ENCODE results near the gene HNRNPH1.
"Not testable (repeated sequence)": the region's sequence is repeated elsewhere in the genome, so short reads cannot be mapped to it uniquely, and the experiment has no call there.

The HNRNPH1 gene

DNA sequence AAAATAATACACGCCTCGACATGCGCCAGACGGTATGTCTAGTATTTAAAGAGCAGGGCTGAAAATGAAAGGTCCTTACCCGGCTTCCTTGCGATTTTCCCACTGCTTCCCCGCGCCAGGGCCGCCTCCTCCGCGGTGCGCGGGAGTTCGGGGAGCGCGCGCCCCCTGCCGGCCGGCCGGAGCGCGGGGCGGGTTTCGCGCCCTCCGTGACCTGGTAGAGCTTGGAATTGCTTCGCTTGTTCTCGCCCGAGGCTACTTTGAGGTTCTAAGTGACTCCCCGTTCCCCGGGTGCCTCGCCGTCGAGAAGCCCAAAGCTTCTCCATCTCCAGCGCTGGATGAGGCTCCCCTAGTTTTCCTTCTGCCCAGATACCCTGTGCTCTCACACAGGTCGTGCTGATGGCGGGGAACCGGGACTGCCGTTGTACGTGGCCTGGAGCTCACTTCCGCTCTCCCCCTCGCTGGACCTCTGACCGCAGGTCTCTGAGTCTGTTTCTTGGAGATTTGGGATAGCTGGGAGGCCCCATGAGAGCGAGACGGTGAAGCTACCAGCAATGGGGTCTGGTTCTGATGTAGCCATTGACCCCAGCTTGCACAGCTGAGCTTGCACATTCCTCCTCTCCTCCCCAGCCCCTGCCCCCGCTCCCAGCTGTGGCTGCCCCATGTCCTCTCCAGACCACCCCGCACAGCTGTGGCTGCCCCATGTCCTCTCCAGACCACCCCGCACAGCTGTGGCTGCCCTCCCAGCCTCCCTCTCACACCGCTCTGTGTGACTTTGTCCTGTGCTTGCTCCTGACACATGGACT lies 11.1 kb upstream of the HNRNPH1 start:
- not testable (repeated sequence) for H3K4me3 Mint-ChIP-seq

DNA sequence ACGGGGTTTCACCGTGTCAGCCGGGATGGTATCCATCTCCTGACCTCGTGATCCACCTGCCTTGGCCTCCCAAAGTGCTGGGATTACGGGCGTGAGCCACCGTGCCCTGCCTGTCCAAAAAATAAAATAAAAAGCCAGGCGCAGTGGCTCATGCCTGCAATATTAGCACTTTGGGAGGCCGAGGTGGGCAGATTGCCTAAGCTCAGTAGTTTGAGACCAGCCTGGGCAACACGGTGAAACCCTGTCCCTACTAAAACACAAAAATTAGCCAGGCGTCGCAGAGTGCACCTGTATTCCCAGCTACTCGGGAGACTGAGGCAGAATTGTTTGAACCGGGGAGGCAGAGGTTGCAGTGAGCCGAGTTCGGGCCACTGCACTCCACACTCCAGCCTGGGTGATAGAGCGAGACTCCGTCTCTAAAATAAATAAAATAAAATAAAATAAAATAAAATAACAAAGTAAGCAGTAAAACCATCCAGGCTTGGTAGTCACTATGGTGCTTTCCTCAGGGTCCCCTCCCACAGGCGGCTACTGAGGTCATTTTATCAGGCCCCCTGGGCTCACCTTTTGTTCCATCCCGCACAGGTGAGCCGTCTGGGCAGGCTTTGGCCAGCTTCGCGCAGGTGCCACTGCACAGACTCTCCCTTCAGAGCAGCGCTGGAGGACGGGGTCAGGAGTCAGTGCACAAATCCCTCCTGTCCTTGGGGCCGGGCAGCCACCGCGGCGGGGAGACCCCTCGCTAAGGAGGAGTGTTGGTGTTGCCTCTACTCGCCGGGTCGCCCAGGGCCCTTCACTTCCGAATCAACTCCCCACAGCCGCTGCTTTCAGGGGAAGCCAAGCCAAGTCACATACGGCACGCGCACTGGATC lies 10.3 kb upstream of the HNRNPH1 start:
- not testable (repeated sequence) for H3K27ac Mint-ChIP-seq; H3K9me3 Mint-ChIP-seq; H3K36me3 Mint-ChIP-seq (ENCODE audit: low read depth); H3K27me3 Mint-ChIP-seq; H3K4me1 Mint-ChIP-seq (ENCODE audit: low read depth)
- H3K4me3 Mint-ChIP-seq = peak overlapping the region; percentile 58

More for the DNA sequence above, 11.1 kb upstream of the HNRNPH1 start:
- H3K27me3 Mint-ChIP-seq; H3K36me3 Mint-ChIP-seq (ENCODE audit: low read depth); H3K4me1 Mint-ChIP-seq (ENCODE audit: low read depth); H3K27ac Mint-ChIP-seq; H3K9me3 Mint-ChIP-seq: not testable (repeated sequence)

GRCh38 chr5:179624841-179625271 lies 1.4 kb upstream of the HNRNPH1 start:
- Mint-ChIP-seq H3K36me3 (ENCODE audit: low read depth) (peaks cover 39% of the 10 kb centered on the region), H3K27ac (peak overlapping the region; percentile 99), H3K27me3 (no peaks in the 10 kb centered on the region), H3K9me3 (no peaks in the 10 kb centered on the region), H3K4me3 (peak overlapping the region; percentile 98), H3K4me1 (ENCODE audit: low read depth) (peaks cover 43% of the 10 kb centered on the region)

DNA sequence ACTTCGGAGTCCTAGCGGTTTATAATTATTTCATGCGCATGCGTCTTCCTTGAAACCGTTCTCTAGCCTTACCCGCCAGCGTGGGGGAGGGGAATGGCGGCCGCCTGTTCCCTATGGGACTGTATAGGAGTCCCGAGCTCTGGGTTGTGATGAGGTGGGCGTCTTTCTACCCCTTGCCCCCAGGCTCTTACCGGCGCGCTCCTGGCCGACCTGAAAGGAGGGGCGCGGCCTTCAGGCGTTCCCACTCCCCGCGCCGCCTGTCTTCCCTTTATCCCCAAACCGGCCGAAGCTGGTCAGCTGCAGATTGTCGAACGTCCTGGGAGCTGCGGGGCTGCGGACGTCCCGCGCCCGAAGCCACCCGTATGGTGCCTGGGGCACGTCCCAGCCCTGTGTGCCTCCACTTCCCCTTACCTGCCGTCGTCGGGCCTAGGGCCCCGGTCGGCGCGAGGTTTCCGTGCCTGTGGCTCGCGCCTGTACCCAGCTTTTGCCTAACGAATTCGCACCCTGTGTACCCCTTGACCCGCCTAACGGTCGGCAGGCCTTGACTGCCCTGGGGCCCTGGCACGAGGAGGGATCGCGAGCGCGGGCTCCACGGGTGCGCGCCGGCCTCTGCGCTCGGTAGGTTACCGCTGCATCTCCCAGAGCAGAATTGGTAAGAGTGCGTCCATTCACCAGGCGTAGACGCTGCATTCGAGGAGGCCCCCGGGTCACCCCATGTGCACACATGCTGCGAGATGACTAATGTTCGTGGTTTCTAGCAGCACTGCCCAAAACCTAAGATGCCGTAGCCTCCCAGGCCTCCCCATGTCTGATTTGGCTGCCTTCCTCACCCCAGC lies 653 bp upstream of the HNRNPH1 start:
- Mint-ChIP-seq H3K27ac (peak overlapping the region; percentile 99), H3K9me3 (no peaks in the 10 kb centered on the region), H3K4me3 (peak overlapping the region; percentile 98), H3K4me1 (ENCODE audit: low read depth) (peaks cover 48% of the 10 kb centered on the region), H3K27me3 (no peaks in the 10 kb centered on the region), H3K36me3 (ENCODE audit: low read depth) (peaks cover 46% of the 10 kb centered on the region)

DNA sequence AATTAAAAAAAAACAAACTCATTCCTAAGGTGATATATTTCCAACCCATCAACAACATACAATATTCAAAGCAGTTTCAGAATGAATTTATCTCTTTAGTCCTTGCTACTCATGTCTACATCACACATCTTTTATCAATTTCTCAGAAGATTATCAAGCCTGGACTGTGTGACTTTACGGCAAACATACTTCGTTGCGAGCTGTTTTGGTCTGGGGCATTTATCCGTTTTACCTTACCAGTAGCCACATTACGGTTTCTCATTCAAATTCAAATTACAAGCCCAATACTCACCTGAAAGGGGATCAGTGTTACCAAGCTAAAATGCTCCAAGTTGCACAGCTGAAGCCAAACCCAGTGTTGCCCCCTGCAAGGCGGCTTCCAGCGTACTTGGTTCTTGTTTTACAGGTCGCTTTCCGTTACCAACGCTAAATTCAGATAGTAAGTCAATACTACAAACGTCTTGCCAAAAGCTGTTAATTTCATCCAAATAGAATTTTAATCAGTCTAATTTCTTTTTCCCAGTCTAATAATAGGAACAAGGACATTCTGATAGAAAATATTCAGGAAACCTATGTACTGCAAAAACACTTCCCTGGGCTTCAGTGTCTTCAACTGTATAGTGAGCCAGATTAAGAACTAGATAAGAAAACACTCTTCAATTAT lies 1.8 kb downstream of the HNRNPH1 start:
- H3K4me3 Mint-ChIP-seq = peak overlapping the region; percentile 98
- H3K9me3 Mint-ChIP-seq = no peaks in the 10 kb centered on the region
- H3K27me3 Mint-ChIP-seq = no peaks in the 10 kb centered on the region
- peak overlapping the region; percentile 86 for H3K27ac Mint-ChIP-seq
- H3K4me1 Mint-ChIP-seq (ENCODE audit: low read depth) = peaks cover 70% of the 10 kb centered on the region
- peaks cover 69% of the 10 kb centered on the region for H3K36me3 Mint-ChIP-seq (ENCODE audit: low read depth)

DNA sequence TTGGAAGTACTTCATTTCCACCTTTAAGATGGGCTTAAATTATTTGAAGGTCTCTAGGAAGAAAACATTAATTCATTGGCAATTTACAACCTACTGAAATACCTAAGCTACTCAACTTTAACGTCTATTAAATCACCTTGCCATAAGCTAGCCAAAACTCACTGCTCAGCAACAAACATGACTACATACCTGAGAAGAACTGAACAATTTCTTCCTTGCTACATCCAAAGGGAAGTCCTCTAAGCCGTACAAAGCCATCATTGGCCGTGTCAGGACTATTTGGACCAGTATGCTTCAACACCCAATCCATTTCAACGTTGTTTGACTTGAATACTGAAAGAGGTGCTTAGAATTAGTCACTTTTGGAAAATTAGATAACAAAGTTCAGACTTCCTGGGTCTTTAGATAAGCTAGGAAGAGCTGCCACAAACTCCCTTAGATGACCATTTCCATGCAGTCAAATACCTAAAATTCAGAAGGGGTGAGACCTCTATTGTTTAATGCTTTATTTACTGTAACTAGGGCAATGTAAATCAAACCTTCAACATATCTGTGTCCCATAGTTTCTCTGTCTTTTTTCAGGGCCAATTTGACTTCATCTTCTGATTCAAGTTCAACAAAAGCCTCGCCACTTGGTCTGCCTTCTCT lies 2.6 kb downstream of the HNRNPH1 start:
- H3K27ac Mint-ChIP-seq = peak overlapping the region; percentile 86
- no peaks in the 10 kb centered on the region for H3K27me3 Mint-ChIP-seq
- H3K9me3 Mint-ChIP-seq = no peaks in the 10 kb centered on the region
- H3K36me3 Mint-ChIP-seq (ENCODE audit: low read depth) = peaks cover 77% of the 10 kb centered on the region
- peaks cover 79% of the 10 kb centered on the region for H3K4me1 Mint-ChIP-seq (ENCODE audit: low read depth)
- H3K4me3 Mint-ChIP-seq = peak overlapping the region; percentile 98

- Mint-ChIP-seq H3K4me3 (peak overlapping the region; percentile 98), H3K9me3 (no peaks in the 10 kb centered on the region), H3K27me3 (no peaks in the 10 kb centered on the region), H3K27ac (peak overlapping the region; percentile 86), H3K36me3 (ENCODE audit: low read depth) (peaks cover 82% of the 10 kb centered on the region), H3K4me1 (ENCODE audit: low read depth) (peaks cover 82% of the 10 kb centered on the region)
Observed at GRCh38 chr5:179620293-179620692, 3.2 kb downstream of the HNRNPH1 start.

- H3K36me3 Mint-ChIP-seq (ENCODE audit: low read depth) = peaks cover 88% of the 10 kb centered on the region
- H3K27ac Mint-ChIP-seq = no peak overlapping the region
- peak overlapping the region; percentile 98 for H3K4me3 Mint-ChIP-seq
- no peaks in the 10 kb centered on the region for H3K9me3 Mint-ChIP-seq
- H3K4me1 Mint-ChIP-seq (ENCODE audit: low read depth) = peaks cover 80% of the 10 kb centered on the region
- H3K27me3 Mint-ChIP-seq = no peaks in the 10 kb centered on the region
Observed at GRCh38 chr5:179619776-179620175, 3.7 kb downstream of the HNRNPH1 start.

DNA sequence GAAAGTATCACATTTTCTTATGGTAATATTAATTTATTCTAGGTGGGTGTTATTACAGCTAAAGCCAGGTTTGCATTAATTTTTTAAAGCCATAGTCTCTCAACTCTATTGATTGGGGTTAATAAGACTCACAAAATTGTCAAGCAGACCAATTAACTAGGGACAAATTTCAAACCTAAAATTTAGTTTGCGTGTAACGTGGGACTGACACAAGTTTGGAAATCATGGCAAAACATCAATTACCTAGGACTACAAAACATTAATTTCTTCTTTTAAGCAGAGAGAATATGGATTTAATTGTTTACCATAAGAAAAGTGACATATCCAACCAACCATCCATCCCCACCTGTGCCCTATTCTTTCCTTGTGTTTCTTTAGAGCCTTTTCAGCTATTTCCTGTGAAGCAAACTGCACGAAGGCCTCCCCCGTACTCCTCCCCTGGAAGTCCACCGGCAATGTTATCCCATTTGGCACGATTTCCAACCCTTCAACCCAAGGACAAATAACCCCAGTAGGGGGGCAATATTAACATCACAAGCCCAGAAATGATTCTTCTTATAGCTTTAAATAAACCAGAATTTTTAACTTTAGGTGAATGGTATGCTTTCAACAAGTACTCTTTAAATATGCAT lies 4.4 kb downstream of the HNRNPH1 start:
- Mint-ChIP-seq H3K27ac (peak overlapping the region; percentile 90), H3K9me3 (no peaks in the 10 kb centered on the region), H3K27me3 (no peaks in the 10 kb centered on the region), H3K4me1 (ENCODE audit: low read depth) (peaks cover 75% of the 10 kb centered on the region), H3K4me3 (peak overlapping the region; percentile 98), H3K36me3 (ENCODE audit: low read depth) (peaks cover 95% of the 10 kb centered on the region)

- H3K27me3 Mint-ChIP-seq = no peaks in the 10 kb centered on the region
- H3K27ac Mint-ChIP-seq = peak overlapping the region; percentile 90
- H3K36me3 Mint-ChIP-seq (ENCODE audit: low read depth) = peaks cover 98% of the 10 kb centered on the region
- peak overlapping the region; percentile 98 for H3K4me3 Mint-ChIP-seq
- peaks cover 72% of the 10 kb centered on the region for H3K4me1 Mint-ChIP-seq (ENCODE audit: low read depth)
- H3K9me3 Mint-ChIP-seq = no peaks in the 10 kb centered on the region
Observed at GRCh38 chr5:179617930-179618329, 5.5 kb downstream of the HNRNPH1 start.

GRCh38 chr5:179616002-179616594 lies 7.4 kb downstream of the HNRNPH1 start:
- peaks cover 67% of the 10 kb centered on the region for H3K4me1 Mint-ChIP-seq (ENCODE audit: low read depth)
- peak overlapping the region; percentile 1 for H3K4me3 Mint-ChIP-seq

DNA sequence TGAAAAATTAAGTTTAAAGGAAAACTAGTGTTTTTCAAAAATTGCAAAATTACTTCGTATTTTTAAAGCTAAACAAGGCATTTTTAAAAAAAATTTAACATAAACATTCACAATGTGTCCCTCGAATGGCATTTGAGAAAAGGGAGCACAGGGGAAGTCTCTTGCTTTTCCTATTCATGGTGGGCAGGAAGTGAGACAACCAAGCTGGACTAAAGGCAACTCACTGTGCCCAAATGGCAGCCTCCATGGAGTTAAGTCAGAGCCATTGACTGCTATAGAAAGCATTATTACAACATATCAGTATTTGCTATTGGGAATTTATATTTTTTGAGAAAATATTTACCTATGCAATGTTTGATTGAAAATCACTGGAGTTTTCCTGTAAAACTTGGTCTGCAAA lies 8.3 kb downstream of the HNRNPH1 start:
- H3K9me3 Mint-ChIP-seq = no peaks in the 10 kb centered on the region
- peaks cover 63% of the 10 kb centered on the region for H3K4me1 Mint-ChIP-seq (ENCODE audit: low read depth)
- H3K36me3 Mint-ChIP-seq (ENCODE audit: low read depth) = peaks cover 92% of the 10 kb centered on the region
- H3K27ac Mint-ChIP-seq = no peak overlapping the region
- H3K4me3 Mint-ChIP-seq = no peak overlapping the region
- H3K27me3 Mint-ChIP-seq = no peaks in the 10 kb centered on the region

More at GRCh38 chr5:179616002-179616594, 7.4 kb downstream of the HNRNPH1 start:
- Mint-ChIP-seq H3K36me3 (ENCODE audit: low read depth) (peaks cover 92% of the 10 kb centered on the region), H3K9me3 (no peaks in the 10 kb centered on the region), H3K27me3 (no peaks in the 10 kb centered on the region), H3K27ac (peak overlapping the region; percentile 32)

GRCh38 chr5:179614745-179615144 lies 8.7 kb downstream of the HNRNPH1 start:
- Mint-ChIP-seq H3K27me3 (no peaks in the 10 kb centered on the region), H3K4me1 (ENCODE audit: low read depth) (peaks cover 60% of the 10 kb centered on the region), H3K9me3 (no peaks in the 10 kb centered on the region), H3K36me3 (ENCODE audit: low read depth) (peaks cover 91% of the 10 kb centered on the region), H3K27ac (peak overlapping the region; percentile 28), H3K4me3 (no peak overlapping the region)
